PC-3 (cell line): Measurements from ENCODE around the gene KRTAP10-5. TPM values are rescaled to one million over a fixed set of nuclear protein-coding genes. Genes with fewer than 3 reads are reported as not detected.
"Not testable (repeated sequence)": the region's sequence is repeated elsewhere in the genome, so short reads cannot be mapped to it uniquely, and the experiment has no call there.

Experiments used
- ATAC-seq: fragments of 200-7000 bp; cut with Tn5 transposase; 2 replicates; pipeline ENCODE4 v1.9.1; 2020; ENCODE audit warnings: mild to moderate bottlenecking, moderate library complexity
- BruUV-seq: library from RNA; stranded (reverse); fragments of 400-500 nt; replicated peaks from 2 replicates; lab custom pipeline; 2021; lab: Mats Ljungman, UMichigan
- CTCF ChIA-PET: fragments of 300-600 bp; sonication (Branson Sonifier 250); formaldehyde crosslinking; loops from one replicate; lab custom pipeline; 2022; ENCODE audit warnings: antibody characterized with exemption; lab: Charles Lee
- POLR2A ChIA-PET: fragments of 300-600 bp; sonication (Branson Sonifier 250); formaldehyde crosslinking; loops from one replicate; lab custom pipeline; 2022; ENCODE audit warnings: antibody characterized with exemption; ENCODE audit not compliant: unreplicated experiment; lab: Charles Lee
- DNase-seq: peaks from one replicate; pipeline ENCODE4 v3.0.0-alpha.2; 2015
- H2AFZ ChIP-seq: fragments of 300-600 bp; sonication (generic); 2 replicates; pipeline ENCODE4 v1.6.0; 2016; ENCODE audit warnings: antibody characterized with exemption, low read length
- H3F3A ChIP-seq: fragments of 300-600 bp; sonication (generic); one replicate; pipeline ENCODE4 v1.6.0; 2017; ENCODE audit warnings: antibody characterized with exemption, low read length, control low read depth, mild to moderate bottlenecking; ENCODE audit not compliant: unreplicated experiment
- H3K27ac ChIP-seq: fragments of 300-600 bp; sonication (generic); 2 replicates; pipeline ENCODE4 v1.5.1; 2016; ENCODE audit warnings: mild to moderate bottlenecking, low read length
- H3K27me3 ChIP-seq: fragments of 300-600 bp; sonication (generic); 2 replicates; pipeline ENCODE4 v1.6.1; 2016; ENCODE audit warnings: low read length, mixed read lengths
- H3K36me3 ChIP-seq: fragments of 300-600 bp; sonication (generic); 2 replicates; pipeline ENCODE4 v1.6.1; 2016; ENCODE audit warnings: low read depth, mixed run types, low read length, mixed read lengths
- H3K4me1 ChIP-seq: fragments of 300-600 bp; sonication (generic); 2 replicates; pipeline ENCODE4 v1.5.1; 2016; ENCODE audit warnings: low read length; ENCODE audit not compliant: insufficient read depth
- H3K4me2 ChIP-seq: fragments of 300-600 bp; sonication (generic); 2 replicates; pipeline ENCODE4 v1.6.0; 2016; ENCODE audit warnings: low read length
- H3K4me3 ChIP-seq: fragments of 300-600 bp; sonication (generic); 2 replicates; pipeline ENCODE4 v1.5.1; 2016; ENCODE audit warnings: mild to moderate bottlenecking, low read length, mixed read lengths
- H3K79me2 ChIP-seq: fragments of 300-600 bp; sonication (generic); 2 replicates; pipeline ENCODE4 v1.6.1; 2017; ENCODE audit warnings: low read length, mixed read lengths
- H3K9ac ChIP-seq: fragments of 300-600 bp; sonication (generic); 2 replicates; pipeline ENCODE4 v1.6.0; 2016; ENCODE audit warnings: mild to moderate bottlenecking, low read length
- H3K9me2 ChIP-seq: fragments of 300-600 bp; sonication (generic); replicated peaks from 2 replicates; pipeline ENCODE4 v1.6.1; 2016; ENCODE audit warnings: mixed run types, low read length, mixed read lengths
- H3K9me3 ChIP-seq: fragments of 300-600 bp; sonication (generic); 2 replicates; pipeline ENCODE4 v1.6.1; 2016; ENCODE audit warnings: low read length, mixed read lengths
- H4K20me1 ChIP-seq: fragments of 300-600 bp; sonication (generic); 2 replicates; pipeline ENCODE4 v1.6.1; 2016; ENCODE audit warnings: low read length, mixed read lengths
- CTCF ChIP-seq: fragments of 300-600 bp; sonication (generic); conservative IDR thresholded peaks from 2 replicates; pipeline ENCODE4 v1.5.1; 2017; ENCODE audit warnings: antibody characterized with exemption, low read depth, mild to moderate bottlenecking, low read length
- EZH2 ChIP-seq: fragments of 300-600 bp; sonication (generic); IDR thresholded peaks from one replicate; pipeline ENCODE4 v1.6.1; 2017; ENCODE audit warnings: antibody characterized with exemption, mild to moderate bottlenecking, low read length; ENCODE audit not compliant: unreplicated experiment
- EZH2phosphoT487 ChIP-seq: fragments of 300-600 bp; sonication (generic); IDR thresholded peaks from 2 replicates; pipeline ENCODE4 v1.6.1; 2018; ENCODE audit warnings: mild to moderate bottlenecking, antibody characterized with exemption, low read length, borderline replicate concordance
- intact Hi-C: fragments of 100-400 bp; cut with micrococcal nuclease; formaldehyde crosslinking; loops from 2 replicates; pipeline ENCODE4 v1.9.0; 2023
- total RNA-seq: library from RNA; depleted of rRNA; stranded (reverse); fragments of >200 nt; gene quantifications from 2 replicates; pipeline ENCODE4 v1.2.3, GENCODE V29; 2014

The KRTAP10-5 gene
- total RNA-seq, 1 experiment from 2014 or later = not detected

GRCh38 chr21:44612029-44612486 is 31.7 kb upstream of the KRTAP10-5 start, which contains the start of gene KRTAP10-8:
Gene KRTAP10-8, plus strand, starts transcription at chr21:44612079. Its CDS starts 22 bp downstream, at chr21:44612101.
- no peak within 1 kb of the TSS for H3K9ac ChIP-seq
- no peaks in the 10 kb centered on the region for H3K9me2 ChIP-seq
- CTCF ChIA-PET = no interaction called here
- H4K20me1 ChIP-seq = no peaks in the 10 kb centered on the region
- intact Hi-C loops = no loop called here
- 0 out of 2 replicates have a peak, but pooled peaks cover 3% of the 10 kb centered on the region for H3K9me3 ChIP-seq
- H2AFZ ChIP-seq = no peak within 1 kb of the TSS
- ATAC-seq (no peak), DNase-seq (no peak)
- no peaks in the 10 kb centered on the region for H3F3A ChIP-seq
- H3K27ac ChIP-seq = no peak within 1 kb of the TSS
- no peaks in the 10 kb centered on the region for H3K27me3 ChIP-seq
- no TSS peak for BruUV-seq
- no peak for TF ChIP-seq EZH2phosphoT487
- no peak for TF ChIP-seq EZH2
- TF ChIP-seq CTCF = no peak
- H3K4me1 ChIP-seq = no peaks in the 10 kb centered on the region
- no peaks in the 10 kb centered on the region for H3K36me3 ChIP-seq
- H3K4me3 ChIP-seq = no peak within 1 kb of the TSS
- H3K4me2 ChIP-seq = no peak within 1 kb of the TSS
- POLR2A ChIA-PET = no interaction called here
- no peaks in the 10 kb centered on the region for H3K79me2 ChIP-seq

DNA sequence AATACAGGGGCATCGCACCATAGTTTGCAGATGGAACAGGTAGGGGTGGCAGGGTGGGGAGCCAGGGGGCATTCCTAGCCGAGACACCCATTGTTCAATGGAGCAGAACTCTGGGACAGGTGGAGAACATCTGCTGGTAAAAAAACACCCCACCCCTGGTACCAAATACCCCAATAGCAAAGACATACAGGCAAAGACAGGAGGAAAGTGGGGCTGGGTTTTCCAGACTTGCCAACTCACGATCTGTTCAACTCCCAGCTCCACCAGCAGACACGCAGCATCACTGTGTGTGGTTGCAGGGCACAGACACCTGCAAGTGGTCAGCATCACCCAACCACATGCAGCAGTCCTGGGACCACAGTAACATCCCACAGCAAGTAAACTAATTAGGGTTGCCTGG is 31.1 kb upstream of the KRTAP10-5 start:
- Histone ChIP-seq H3K9me3 (0 out of 2 replicates have a peak, but pooled peaks cover 3% of the 10 kb centered on the region), H3K27ac (no peak overlapping the region), H3K4me2 (no peak overlapping the region), H2AFZ (no peak overlapping the region), H3K9me2 (no peaks in the 10 kb centered on the region), H3K4me1 (no peaks in the 10 kb centered on the region), H3K27me3 (no peaks in the 10 kb centered on the region), H4K20me1 (no peaks in the 10 kb centered on the region), H3K9ac (no peak overlapping the region), H3F3A (no peaks in the 10 kb centered on the region), H3K4me3 (no peak overlapping the region), H3K79me2 (no peaks in the 10 kb centered on the region), H3K36me3 (no peaks in the 10 kb centered on the region)
- intact Hi-C loops = no loop called here
- POLR2A ChIA-PET = no interaction called here
- ATAC-seq (no peak), DNase-seq (no peak)
- BruUV-seq = no TSS peak
- TF ChIP-seq EZH2phosphoT487 (no peak), EZH2 (no peak), CTCF (no peak)
- CTCF ChIA-PET = no interaction called here

DNA sequence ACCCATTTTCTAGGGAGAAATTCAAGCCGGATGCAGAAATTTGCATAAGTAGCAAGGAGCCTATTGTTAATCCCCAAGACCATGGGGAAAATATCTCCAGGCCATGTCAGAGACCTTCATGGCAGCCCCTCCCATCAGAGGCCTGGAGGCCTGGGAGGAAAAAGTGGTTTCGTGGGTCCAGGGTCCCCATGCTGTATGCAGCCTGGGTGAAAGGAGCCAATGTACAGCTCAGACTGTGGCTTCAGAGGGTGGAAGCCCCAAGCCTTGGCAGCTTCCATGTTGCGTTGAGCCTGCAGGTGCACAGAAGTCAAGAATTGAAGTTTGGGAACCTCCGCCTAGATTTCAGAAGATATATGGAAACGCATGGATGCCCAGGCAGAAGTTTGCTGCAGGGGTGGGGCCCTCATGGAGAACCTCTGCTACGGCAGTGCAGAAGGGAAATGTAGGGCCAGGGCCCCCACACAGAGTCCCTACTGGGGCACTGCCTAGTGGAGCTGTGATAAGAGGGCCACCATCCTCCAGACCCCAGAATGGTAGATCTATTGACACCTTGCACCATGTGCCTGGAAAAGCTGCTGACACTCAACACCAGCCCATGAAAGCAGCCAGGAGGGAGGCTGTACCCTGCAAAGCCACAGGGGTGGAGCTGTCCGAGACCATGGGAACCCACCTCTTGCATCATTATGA is 29.9 kb upstream of the KRTAP10-5 start:
- H3K9me2 ChIP-seq, CTCF ChIA-PET, H2AFZ ChIP-seq, DNase-seq, H3K36me3 ChIP-seq, POLR2A ChIA-PET, intact Hi-C loops, H3F3A ChIP-seq, H3K9ac ChIP-seq, ATAC-seq, H4K20me1 ChIP-seq, H3K9me3 ChIP-seq, BruUV-seq, H3K79me2 ChIP-seq, H3K4me3 ChIP-seq, H3K27ac ChIP-seq, H3K4me1 ChIP-seq, H3K27me3 ChIP-seq, H3K4me2 ChIP-seq: not testable (repeated sequence)
